Lower leg skin (tissue), 4 donors: Measurements from ENCODE around the gene POLD4. TPM values are rescaled to one million over a fixed set of nuclear protein-coding genes. Genes with fewer than 3 reads are reported as not detected.

Experiments
- DNase-seq, 2 donors: peaks; one replicate each; pipeline ENCODE4 v3.0.0-alpha.2; 2019; ENCODE audit warnings: low spot score in 2 of 2
- H3K4me3 ChIP-seq: fragments of 200-600 bp; sonication (generic); 2 replicates; pipeline ENCODE4 v1.5.1; 2017; ENCODE audit warnings: mild to moderate bottlenecking, low read depth; ENCODE audit not compliant: poor library complexity, severe bottlenecking
- POLR2A ChIP-seq, 2 donors: fragments of 450-650 bp; IDR thresholded peaks; one replicate each; pipeline ENCODE4 v1.6.1; 2016 to 2017; ENCODE audit warnings: antibody characterized with exemption in 2 of 2, mild to moderate bottlenecking in 1 of 2, moderate library complexity in 1 of 2
- WGBS, 2 donors: methylation state at CpG; one replicate each; pipeline ENCODE4 v1.1.5; 2018; 5-methylcytosine and 5-hydroxymethylcytosine counted together
- intact Hi-C: fragments of 100-400 bp; cut with DNase I; formaldehyde crosslinking; loops from one replicate; pipeline ENCODE4 v1.15.0; 2023; ENCODE audit warnings: low total_unique reads
- total RNA-seq, 4 donors: library from RNA; depleted of rRNA; stranded (reverse); fragments of >200 nt; gene quantifications; one replicate each; pipeline ENCODE4 v1.1.0, GENCODE V29; 2016
- TF ChIP-seq, protein P1 (sequence below), 3 donors: fragments of 450-650 bp; IDR thresholded peaks; one replicate each; pipeline ENCODE4 v1.5.1; 2016; ENCODE audit warnings: antibody characterized with exemption in 3 of 3, mild to moderate bottlenecking in 3 of 3, moderate library complexity in 2 of 3

The POLD4 gene
- total RNA-seq, 4 donors from 2014 or later, result 82.3 to 126 (median 86.4) TPM

DNA sequence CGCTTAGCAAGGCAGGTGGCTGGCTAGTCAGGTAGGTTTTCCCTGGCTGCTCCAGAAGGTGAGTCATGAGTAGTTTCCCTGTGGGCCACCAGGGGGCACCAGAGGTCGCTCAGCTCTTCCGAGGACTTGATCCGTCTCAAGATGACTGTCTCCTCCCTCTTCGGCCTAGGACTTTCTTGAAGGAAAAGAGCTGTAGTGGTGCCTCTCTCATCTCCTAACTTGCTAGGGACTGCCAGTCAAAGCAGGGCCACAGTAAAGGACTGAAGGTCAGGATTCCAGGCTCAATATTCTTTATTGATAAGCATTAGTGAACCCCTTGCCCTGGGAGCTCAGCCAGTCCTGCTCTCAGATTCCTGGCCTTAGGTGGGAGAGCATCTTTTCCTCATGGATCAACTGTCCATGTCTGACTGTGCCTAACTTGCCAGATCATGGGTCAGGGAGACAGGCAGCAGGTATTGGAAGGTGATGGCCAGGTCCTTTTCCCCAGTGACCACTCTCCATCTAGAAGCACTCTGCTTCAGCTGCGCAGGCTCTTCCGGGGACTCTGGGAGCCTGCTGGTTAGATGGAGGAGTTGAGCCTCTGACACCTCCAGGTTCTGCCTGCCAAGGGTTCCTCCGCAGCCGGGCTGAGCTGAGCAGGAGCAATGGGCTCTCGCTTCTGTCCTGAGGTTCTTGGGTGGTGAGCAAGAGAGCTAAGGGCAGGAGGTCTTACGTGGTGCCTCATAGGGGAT, 1.9 kb downstream of the POLD4 start:
- H3K4me3 ChIP-seq, result no peak overlapping the region
- DNase-seq, result peak; percentile 45 to 91
- WGBS, 2 donors, result 49 to 52% methylated on average over 11 of the region's 11 CpGs
- intact Hi-C loops, result loop anchor here (2.0 kb wide), 1 partner anchor 31 kb away; no protein-coding TSS in a partner anchor
- TF ChIP-seq, protein P1, sequence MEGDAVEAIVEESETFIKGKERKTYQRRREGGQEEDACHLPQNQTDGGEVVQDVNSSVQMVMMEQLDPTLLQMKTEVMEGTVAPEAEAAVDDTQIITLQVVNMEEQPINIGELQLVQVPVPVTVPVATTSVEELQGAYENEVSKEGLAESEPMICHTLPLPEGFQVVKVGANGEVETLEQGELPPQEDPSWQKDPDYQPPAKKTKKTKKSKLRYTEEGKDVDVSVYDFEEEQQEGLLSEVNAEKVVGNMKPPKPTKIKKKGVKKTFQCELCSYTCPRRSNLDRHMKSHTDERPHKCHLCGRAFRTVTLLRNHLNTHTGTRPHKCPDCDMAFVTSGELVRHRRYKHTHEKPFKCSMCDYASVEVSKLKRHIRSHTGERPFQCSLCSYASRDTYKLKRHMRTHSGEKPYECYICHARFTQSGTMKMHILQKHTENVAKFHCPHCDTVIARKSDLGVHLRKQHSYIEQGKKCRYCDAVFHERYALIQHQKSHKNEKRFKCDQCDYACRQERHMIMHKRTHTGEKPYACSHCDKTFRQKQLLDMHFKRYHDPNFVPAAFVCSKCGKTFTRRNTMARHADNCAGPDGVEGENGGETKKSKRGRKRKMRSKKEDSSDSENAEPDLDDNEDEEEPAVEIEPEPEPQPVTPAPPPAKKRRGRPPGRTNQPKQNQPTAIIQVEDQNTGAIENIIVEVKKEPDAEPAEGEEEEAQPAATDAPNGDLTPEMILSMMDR (IDR thresholded peaks at IDR 0.05), result peak in 1 of 3 donors; percentile 87
- no peak for TF ChIP-seq POLR2A (IDR thresholded peaks at IDR 0.05)

DNA sequence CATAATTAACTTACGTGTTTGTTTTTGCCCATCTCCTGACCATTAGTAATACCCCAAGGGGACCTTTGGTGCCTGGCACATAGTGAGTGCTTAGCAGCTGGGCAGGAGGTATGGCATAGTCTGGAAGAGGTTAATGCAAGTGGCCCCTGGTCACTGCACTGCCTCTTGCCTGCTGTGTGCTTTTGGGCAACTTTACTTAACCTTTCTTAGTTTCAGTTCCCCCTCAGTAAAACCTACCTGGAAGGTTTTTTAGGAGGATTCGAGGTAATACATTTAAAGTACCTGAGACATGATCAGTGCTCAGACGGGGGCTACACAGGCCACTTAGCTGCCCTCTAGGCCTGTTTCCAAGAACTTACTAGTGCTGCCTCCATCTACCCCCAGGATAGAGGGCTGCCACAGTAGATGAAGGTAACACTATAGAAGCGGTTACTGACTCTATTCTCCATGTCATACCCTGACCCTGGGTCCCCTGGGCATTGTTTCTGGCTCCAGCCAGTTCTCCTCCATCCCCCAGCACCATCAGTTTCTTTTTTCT, 3.3 kb downstream of the POLD4 start:
- no peak for DNase-seq
- no peak for TF ChIP-seq POLR2A (IDR thresholded peaks at IDR 0.05)
- TF ChIP-seq, protein P1 (IDR thresholded peaks at IDR 0.05), result no peak
- H3K4me3 ChIP-seq, result no peak overlapping the region
- WGBS, 2 donors, result 82 to 86% methylated on average over 4 of the region's 4 CpGs
- intact Hi-C loops, result loop anchor here (2.0 kb wide), 1 partner anchor 33 kb away; no protein-coding TSS in a partner anchor

DNA sequence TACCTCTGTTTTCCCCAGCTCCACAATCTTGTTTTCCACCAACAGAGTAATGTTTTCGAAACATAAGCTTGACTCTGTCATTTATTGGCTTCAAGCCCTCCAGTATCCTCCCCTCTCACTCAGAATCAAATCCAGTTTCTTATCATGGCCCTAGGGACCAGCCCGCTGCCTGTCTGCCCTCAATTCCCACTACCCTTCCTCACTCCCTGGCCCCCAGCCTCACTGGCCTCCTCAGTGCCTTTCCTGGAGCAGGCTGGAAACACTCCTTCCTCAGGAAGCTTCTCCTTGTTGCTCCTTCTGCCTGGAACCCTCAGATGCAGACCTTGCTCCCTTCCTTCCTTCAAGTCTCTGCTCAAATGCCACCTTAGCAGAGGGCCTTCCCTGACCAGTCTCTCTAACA, 3.9 kb downstream of the POLD4 start:
- intact Hi-C loops, result no loop called here
- DNase-seq, result no peak
- 85 to 86% methylated on average over 2 of the region's 2 CpGs for WGBS, 2 donors
- no peak overlapping the region for H3K4me3 ChIP-seq
- TF ChIP-seq POLR2A (IDR thresholded peaks at IDR 0.05), result no peak
- TF ChIP-seq, protein P1 (IDR thresholded peaks at IDR 0.05), result no peak

DNA sequence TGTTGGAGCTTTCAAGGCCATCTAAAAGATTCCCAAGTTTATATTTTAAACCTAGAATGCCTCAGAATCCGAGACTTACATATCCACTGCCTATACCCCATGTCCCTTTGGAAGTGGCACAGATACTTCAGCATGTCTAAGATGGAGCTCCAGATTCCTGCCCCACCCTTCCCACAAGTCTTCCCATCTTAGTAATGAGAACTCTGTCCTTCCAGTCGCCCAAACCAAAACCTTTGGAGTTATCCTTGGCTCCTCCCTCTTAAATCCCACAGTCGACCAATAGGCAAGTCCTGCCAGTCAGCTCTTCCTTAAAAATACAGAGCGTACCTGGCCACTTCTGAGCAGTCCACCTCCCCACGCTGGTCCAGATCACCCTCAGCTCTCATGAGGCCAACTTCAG, 4.3 kb downstream of the POLD4 start:
- TF ChIP-seq, protein P1 (IDR thresholded peaks at IDR 0.05), result no peak
- TF ChIP-seq POLR2A (IDR thresholded peaks at IDR 0.05), result no peak
- intact Hi-C loops, result no loop called here
- H3K4me3 ChIP-seq, result no peak overlapping the region
- DNase-seq, result no peak
- 70% methylated on average over 5 of the region's 5 CpGs for WGBS, 2 donors

DNA sequence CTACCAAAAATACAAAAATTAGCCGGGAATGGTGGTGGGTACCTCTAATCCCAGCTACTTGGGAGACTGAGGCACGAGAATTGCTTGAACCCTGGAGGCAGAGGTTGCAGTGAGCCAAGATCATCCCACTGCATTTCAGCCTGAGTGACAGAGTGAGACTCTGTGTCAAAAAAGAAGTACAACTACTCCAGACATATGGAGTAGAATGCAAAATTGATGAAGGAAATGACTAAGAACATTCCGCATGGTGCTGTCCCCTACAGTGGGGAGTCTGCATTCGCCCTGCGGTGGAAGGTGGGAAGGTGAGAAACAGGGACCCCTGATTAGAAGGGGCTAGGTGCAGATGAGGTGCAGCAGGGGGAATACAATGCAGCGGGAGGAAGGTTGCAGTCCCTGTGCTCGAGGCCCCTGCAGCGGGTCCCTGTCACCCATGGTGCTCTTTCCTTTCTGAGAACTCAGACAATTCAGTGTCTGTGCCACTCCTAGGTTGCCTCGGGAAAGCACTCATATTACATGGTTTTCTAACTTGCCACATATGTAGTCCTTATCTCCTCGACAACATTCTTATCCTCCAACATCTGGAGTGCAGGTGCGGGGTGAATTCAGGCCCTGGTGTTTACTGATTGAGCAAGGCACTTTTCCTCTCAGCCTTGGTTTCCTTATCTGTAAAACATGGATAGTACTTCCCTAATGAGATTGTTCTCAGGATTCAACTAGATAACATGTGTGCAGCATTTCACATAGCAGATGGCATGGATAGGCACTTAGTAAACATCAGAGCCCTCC, 5.2 kb downstream of the POLD4 start:
- intact Hi-C loops, result no loop called here
- 78 to 81% methylated on average over 11 of the region's 11 CpGs for WGBS, 2 donors
- no peak for DNase-seq
- H3K4me3 ChIP-seq, result no peak overlapping the region
- TF ChIP-seq POLR2A (IDR thresholded peaks at IDR 0.05), result no peak
- TF ChIP-seq, protein P1 (IDR thresholded peaks at IDR 0.05), result no peak
